ENCODE measurements around the gene FAF2.

GRCh38 chr5:176528301-176528700 lies 80.1 kb downstream of the FAF2 start:
- TF ChIP-seq CTCF (IDR thresholded peaks at IDR 0.05) (no peak), EZH2phosphoT487 (IDR thresholded peaks at IDR 0.05) (no peak), EZH2 (IDR thresholded peaks at IDR 0.05) (no peak)

Data from neural progenitor cell (in vitro differentiated cells).